HEK293T (cell line): Measurements from ENCODE around the gene CTDP1.
"Not testable (repeated sequence)": the region's sequence is repeated elsewhere in the genome, so short reads cannot be mapped to it uniquely, and the experiment has no call there.

Experiments used
- ARNT ChIP-seq: fragments of 450-650 bp; IDR thresholded peaks from 2 replicates; pipeline ENCODE4 v1.6.1; 2017; ENCODE audit warnings: mild to moderate bottlenecking
- ELF4 ChIP-seq: fragments of 450-650 bp; IDR thresholded peaks from 2 replicates; pipeline ENCODE4 v1.6.1; 2017; ENCODE audit warnings: antibody characterized with exemption
- FOXA1 ChIP-seq: fragments of 450-650 bp; IDR thresholded peaks from 2 replicates; pipeline ENCODE4 v1.6.1; 2016; ENCODE audit warnings: mild to moderate bottlenecking
- FOXK2 ChIP-seq: fragments of 450-650 bp; IDR thresholded peaks from 2 replicates; pipeline ENCODE4 v1.6.1; 2016; ENCODE audit warnings: mild to moderate bottlenecking
- FOXM1 ChIP-seq: fragments of 450-650 bp; IDR thresholded peaks from 2 replicates; pipeline ENCODE4 v1.6.1; 2017; ENCODE audit warnings: mild to moderate bottlenecking, borderline replicate concordance
- L3MBTL2 ChIP-seq: fragments of 450-650 bp; conservative IDR thresholded peaks from 2 replicates; pipeline ENCODE4 v1.6.1; 2016; ENCODE audit warnings: mild to moderate bottlenecking
- SP1 ChIP-seq: fragments of 450-650 bp; IDR thresholded peaks from 2 replicates; pipeline ENCODE4 v1.6.1; 2017
- SUZ12 ChIP-seq: fragments of 450-650 bp; IDR thresholded peaks from 2 replicates; pipeline ENCODE4 v1.6.1; 2016; ENCODE audit warnings: mild to moderate bottlenecking

GRCh38 chr18:79731881-79732720 is 52.5 kb downstream of the CTDP1 start:
- not testable (repeated sequence) for TF ChIP-seq SUZ12, FOXK2, SP1, ARNT, ELF4, FOXA1, FOXM1, L3MBTL2
